HG02840 (cell line): ENCODE measurements around the gene TAL1.

Experiments
- ATAC-seq: cut with Tn5 transposase; IDR thresholded peaks from one replicate; pipeline ENCODE4 v1.9.1; 2021; ENCODE audit warnings: mild to moderate bottlenecking, moderate library complexity, moderate number of reproducible peaks; ENCODE audit not compliant: unreplicated experiment, low FRiP score

Gene TAL1

GRCh38 chr1:47178654-47179016 lies 53.4 kb downstream of the TAL1 start:
- no peak for ATAC-seq

GRCh38 chr1:47178020-47178419 lies 54.0 kb downstream of the TAL1 start:
- ATAC-seq = no peak

- no peak for ATAC-seq
Observed at GRCh38 chr1:47175227-47175934, 56.6 kb downstream of the TAL1 start.

- ATAC-seq = no peak
Observed at GRCh38 chr1:47174656-47175020, 57.4 kb downstream of the TAL1 start.

- no peak for ATAC-seq
Observed at GRCh38 chr1:47172782-47173181, 59.2 kb downstream of the TAL1 start.
